OCI-LY7 (cell line): ENCODE results near the gene MPV17.

Experiments used
- CTCF ChIP-seq: fragments of 200-600 bp; sonication (generic); conservative IDR thresholded peaks from 2 replicates; pipeline ENCODE4 v1.5.1; 2014; ENCODE audit warnings: mild to moderate bottlenecking, antibody characterized with exemption, low read length, moderate library complexity, mixed read lengths
- EZH2phosphoT487 ChIP-seq: fragments of 200-600 bp; sonication (generic); IDR thresholded peaks from 2 replicates; pipeline ENCODE4 v1.6.1; 2018; ENCODE audit warnings: low read depth, borderline replicate concordance, mild to moderate bottlenecking, mixed run types, antibody characterized with exemption, low read length, moderate library complexity, mixed read lengths

- no peak for TF ChIP-seq CTCF
- TF ChIP-seq EZH2phosphoT487 = no peak
Observed at GRCh38 chr2:27263287-27264252, 59.3 kb downstream of the MPV17 start.
